ENCODE data around the gene ZFAND2B. TPM values are rescaled to one million over a fixed set of nuclear protein-coding genes. Genes with fewer than 3 reads are reported as not detected.

ZFAND2B gene
- total RNA-seq, 2 experiments from 2014 or later = 65.9 to 67.4 TPM

- ChIA-PET CTCF (interaction anchor here (2.4 to 4.0 kb wide), 2 partner anchors 15 to 37 kb away, joined by 12 to 19 read pairs; partner anchors contain the start of gene NHEJ1), POLR2A (interaction anchor here (0.8 to 5.5 kb wide), 5 partner anchors 33 to 105 kb away, joined by 3 to 139 read pairs (median 9); partner anchors contain the start of genes ANKZF1, ATG9A, DNAJB2 and TUBA4A)
- no peak overlapping the region for H3K27ac ChIP-seq (ENCODE audit: low read depth in 1 of 2, low read length in 2 of 2)
- no peak for TF ChIP-seq CTCF (IDR thresholded peaks at IDR 0.05)
- H3K4me1 ChIP-seq (ENCODE audit: insufficient read depth, low read length) = peaks cover 69% of the 10 kb centered on the region
- no peaks in the 10 kb centered on the region for H3K27me3 ChIP-seq (ENCODE audit: control insufficient read depth in 1 of 2, insufficient read depth in 2 of 2, low read length in 2 of 2)
- ATAC-seq (ENCODE audit: poor library complexity) (no peak), DNase-seq (no peak)
- Mint-ChIP-seq H3K27me3 (no peaks in the 10 kb centered on the region), H3K4me1 (ENCODE audit: low read depth) (peaks cover 58% of the 10 kb centered on the region), H3K27ac (peak overlapping the region; percentile 99), H3K4me3 (peak overlapping the region; percentile 63), H3K9me3 (no peaks in the 10 kb centered on the region), H3K36me3 (ENCODE audit: low read depth) (peaks cover 74% of the 10 kb centered on the region)
- no peak overlapping the region for H3K4me3 ChIP-seq (ENCODE audit: low read length)
- no peaks in the 10 kb centered on the region for H3K9me3 ChIP-seq (ENCODE audit: control insufficient read depth in 1 of 2, insufficient read depth in 1 of 2, low read length in 2 of 2)
- intact Hi-C loops (cut with DNase I, micrococcal nuclease) = loop anchor here (5.0 to 10.0 kb wide), 7 partner anchors 72 to 778 kb away; partner anchors contain the start of genes CTDSP1 (in 1 of the 2), GLB1L (in 1 of the 2), STK11IP (in 1 of the 2) and STK16 (in 1 of the 2)
- peaks cover 38% of the 10 kb centered on the region for H3K36me3 ChIP-seq (ENCODE audit: insufficient read depth, low read length)
Measured at GRCh38 chr2:219174801-219175200, 31.8 kb upstream of the ZFAND2B start.

GRCh38 chr2:219175486-219175885 is 31.1 kb upstream of the ZFAND2B start:
- no peak for TF ChIP-seq CTCF (IDR thresholded peaks at IDR 0.05)
- peak overlapping the region; percentile 90 for H3K4me3 ChIP-seq (ENCODE audit: low read length)
- ATAC-seq (ENCODE audit: poor library complexity) = no peak
- Mint-ChIP-seq H3K9me3 (no peaks in the 10 kb centered on the region), H3K27me3 (no peaks in the 10 kb centered on the region), H3K27ac (peak overlapping the region; percentile 99), H3K4me3 (peak overlapping the region; percentile 94), H3K36me3 (ENCODE audit: low read depth) (peaks cover 81% of the 10 kb centered on the region), H3K4me1 (ENCODE audit: low read depth) (peaks cover 65% of the 10 kb centered on the region)
- peak overlapping the region; percentile 78 to 97 for H3K27ac ChIP-seq (ENCODE audit: low read depth in 1 of 2, low read length in 2 of 2)
- DNase-seq = no peak
- CTCF ChIA-PET = interaction anchor here (1.3 to 4.0 kb wide), 5 partner anchors 16 to 119 kb away, joined by 3 to 19 read pairs (median 10); partner anchors contain the start of genes NHEJ1 and ZFAND2B
- H3K36me3 ChIP-seq (ENCODE audit: insufficient read depth, low read length) = peaks cover 44% of the 10 kb centered on the region
- intact Hi-C loops (cut with DNase I, micrococcal nuclease) = loop anchor here (5.0 to 10.0 kb wide), 7 partner anchors 72 to 778 kb away; partner anchors contain the start of genes CTDSP1 (in 1 of the 2), GLB1L (in 1 of the 2), STK11IP (in 1 of the 2) and STK16 (in 1 of the 2)
- H3K27me3 ChIP-seq (ENCODE audit: control insufficient read depth in 1 of 2, insufficient read depth in 2 of 2, low read length in 2 of 2) = no peaks in the 10 kb centered on the region
- POLR2A ChIA-PET = interaction anchor here (0.7 to 5.5 kb wide), 15 partner anchors 10 to 212 kb away, joined by 3 to 139 read pairs (median 19); partner anchors contain the start of genes ABCB6, ANKZF1, ATG9A and DNAJB2
- no peaks in the 10 kb centered on the region for H3K9me3 ChIP-seq (ENCODE audit: control insufficient read depth in 1 of 2, insufficient read depth in 1 of 2, low read length in 2 of 2)
- H3K4me1 ChIP-seq (ENCODE audit: insufficient read depth, low read length) = peaks cover 76% of the 10 kb centered on the region

- Mint-ChIP-seq H3K36me3 (ENCODE audit: low read depth) (peaks cover 82% of the 10 kb centered on the region), H3K27ac (peak overlapping the region; percentile 99), H3K9me3 (no peaks in the 10 kb centered on the region), H3K4me3 (peak overlapping the region; percentile 94), H3K27me3 (no peaks in the 10 kb centered on the region), H3K4me1 (ENCODE audit: low read depth) (peaks cover 68% of the 10 kb centered on the region)
- peak overlapping the region; percentile 78 to 97 for H3K27ac ChIP-seq (ENCODE audit: low read depth in 1 of 2, low read length in 2 of 2)
- intact Hi-C loops (cut with DNase I, micrococcal nuclease) = loop anchor here (1.0 to 10.0 kb wide), 9 partner anchors 35 to 779 kb away; partner anchors contain the start of genes CTDSP1 (in 1 of the 2), DNAJB2 (in 1 of the 2), GLB1L (in 1 of the 2) and STK11IP (in 1 of the 2)
- peaks cover 51% of the 10 kb centered on the region for H3K36me3 ChIP-seq (ENCODE audit: insufficient read depth, low read length)
- ATAC-seq (ENCODE audit: poor library complexity) = peak; percentile 13
- no peaks in the 10 kb centered on the region for H3K27me3 ChIP-seq (ENCODE audit: control insufficient read depth in 1 of 2, insufficient read depth in 2 of 2, low read length in 2 of 2)
- ChIA-PET CTCF (interaction anchor here (0.7 to 4.0 kb wide), 7 partner anchors 16 to 196 kb away, joined by 3 to 19 read pairs (median 6); partner anchors contain the start of genes ABCB6, NHEJ1 and ZFAND2B), POLR2A (interaction anchor here (0.6 to 5.5 kb wide), 31 partner anchors 9 to 503 kb away, joined by 3 to 139 read pairs (median 7); partner anchors contain the start of genes ABCB6, ANKZF1, ATG9A and DNAJB2)
- DNase-seq = peak in 5 of 14 experiments; percentile 14 to 36 (median 24)
- no peaks in the 10 kb centered on the region for H3K9me3 ChIP-seq (ENCODE audit: control insufficient read depth in 1 of 2, insufficient read depth in 1 of 2, low read length in 2 of 2)
- no peak for TF ChIP-seq CTCF (IDR thresholded peaks at IDR 0.05)
- peak overlapping the region; percentile 90 for H3K4me3 ChIP-seq (ENCODE audit: low read length)
- peaks cover 78% of the 10 kb centered on the region for H3K4me1 ChIP-seq (ENCODE audit: insufficient read depth, low read length)
Measured at GRCh38 chr2:219175928-219176817, 30.4 kb upstream of the ZFAND2B start.
